MCF 10A (cell line): Measurements from ENCODE around the gene DYNC2H1. TPM values are rescaled to one million over a fixed set of nuclear protein-coding genes. Genes with fewer than 3 reads are reported as not detected.

Experiments
- BruUV-seq: library from RNA; stranded (reverse); fragments of 400-500 nt; replicated peaks from 2 replicates; lab custom pipeline; 2021; lab: Mats Ljungman, UMichigan
- CTCF ChIA-PET: fragments of 300-600 bp; sonication (Branson Sonifier 250); formaldehyde crosslinking; extraction: SDS; loops from one replicate; lab custom pipeline; 2021; ENCODE audit warnings: antibody characterized with exemption, inconsistent platforms; lab: Yijun Ruan, JAX
- POLR2A ChIA-PET: fragments of 300-600, 350-650 bp; sonication (Branson Sonifier 250); formaldehyde crosslinking; extraction: SDS; loops from one replicate; lab custom pipeline; 2020; ENCODE audit warnings: antibody characterized with exemption, inconsistent platforms; lab: Yijun Ruan, JAX
- DNase-seq: peaks from one replicate; pipeline ENCODE4 v3.0.0-alpha.2; 2018; ENCODE audit not compliant: unreplicated experiment
- H3K27ac Mint-ChIP-seq: one replicate; pipeline ENCODE4 v1.8.0; 2022; ENCODE audit warnings: mild to moderate bottlenecking, low read depth, mixed read lengths; ENCODE audit not compliant: unreplicated experiment
- H3K27me3 Mint-ChIP-seq: one replicate; pipeline ENCODE4 v1.8.0; 2022; ENCODE audit warnings: mixed read lengths; ENCODE audit not compliant: insufficient read depth, unreplicated experiment
- H3K36me3 Mint-ChIP-seq: one replicate; pipeline ENCODE4 v1.8.0; 2022; ENCODE audit warnings: mild to moderate bottlenecking, moderate library complexity, mixed read lengths; ENCODE audit not compliant: insufficient read depth, unreplicated experiment
- H3K4me1 Mint-ChIP-seq: one replicate; pipeline ENCODE4 v1.8.0; 2022; ENCODE audit warnings: mixed read lengths; ENCODE audit not compliant: insufficient read depth, unreplicated experiment
- H3K4me3 Mint-ChIP-seq: one replicate; pipeline ENCODE4 v1.8.0; 2022; ENCODE audit warnings: mild to moderate bottlenecking, moderate library complexity, mixed read lengths; ENCODE audit not compliant: unreplicated experiment
- H3K9me3 Mint-ChIP-seq: one replicate; pipeline ENCODE4 v1.8.0; 2022; ENCODE audit warnings: mixed read lengths; ENCODE audit not compliant: unreplicated experiment
- CTCF ChIP-seq: fragments of 200-600 bp; IDR thresholded peaks from one replicate; pipeline ENCODE4 v1.8.0; 2022; ENCODE audit warnings: antibody characterized with exemption, mild to moderate bottlenecking; ENCODE audit not compliant: unreplicated experiment
- intact Hi-C: fragments of 100-400 bp; cut with micrococcal nuclease; formaldehyde crosslinking; loops from 2 replicates; pipeline ENCODE4 v1.14.1; 2022
- total RNA-seq: library from RNA; stranded (reverse); gene quantifications from 2 replicates; pipeline ENCODE4 v1.2.3, GENCODE V29; 2022

Gene DYNC2H1
- total RNA-seq, 1 experiment from 2014 or later, result 23.0 TPM

- intact Hi-C loops, result no loop called here
- Mint-ChIP-seq H3K27me3 (no peaks in the 10 kb centered on the region), H3K36me3 (peaks cover 8% of the 10 kb centered on the region), H3K27ac (no peak overlapping the region), H3K9me3 (no peaks in the 10 kb centered on the region), H3K4me1 (no peaks in the 10 kb centered on the region), H3K4me3 (no peak overlapping the region)
- no peak for TF ChIP-seq CTCF
- ChIA-PET CTCF (interaction anchor here (1.3 kb wide), 1 partner anchor 11 kb away, joined by 4 read pairs; no protein-coding TSS in a partner anchor), POLR2A (interaction anchor here (0.9 kb wide), 1 partner anchor 38 kb away, joined by 3 read pairs; the partner anchor contains the start of gene DYNC2H1)
- DNase-seq, result no peak
- BruUV-seq, result no TSS peak
These were observed 38.4 kb downstream of the DYNC2H1 start for GRCh38 chr11:103147627-103148026.

- POLR2A ChIA-PET, result no interaction called here
These were observed 48.3 kb downstream of the DYNC2H1 start for GRCh38 chr11:103157542-103157941.

GRCh38 chr11:103164093-103164796 lies 55.0 kb downstream of the DYNC2H1 start:
- BruUV-seq, result no TSS peak

More at GRCh38 chr11:103157542-103157941, 48.3 kb downstream of the DYNC2H1 start:
- no peak for TF ChIP-seq CTCF
- H3K36me3 Mint-ChIP-seq, result peaks cover 41% of the 10 kb centered on the region
- intact Hi-C loops, result no loop called here
- H3K27ac Mint-ChIP-seq, result no peak overlapping the region
- H3K9me3 Mint-ChIP-seq, result no peaks in the 10 kb centered on the region
- no peaks in the 10 kb centered on the region for H3K27me3 Mint-ChIP-seq
- BruUV-seq, result no TSS peak
- no peak for DNase-seq
- H3K4me3 Mint-ChIP-seq, result no peak overlapping the region
- no peaks in the 10 kb centered on the region for H3K4me1 Mint-ChIP-seq
- CTCF ChIA-PET, result interaction anchor here (0.9 kb wide), 1 partner anchor 48 kb away, joined by 3 read pairs; the partner anchor contains the start of gene DYNC2H1

More at GRCh38 chr11:103164093-103164796, 55.0 kb downstream of the DYNC2H1 start:
- Mint-ChIP-seq H3K4me1 (no peaks in the 10 kb centered on the region), H3K4me3 (no peak overlapping the region), H3K9me3 (no peaks in the 10 kb centered on the region), H3K27me3 (no peaks in the 10 kb centered on the region), H3K36me3 (peaks cover 54% of the 10 kb centered on the region), H3K27ac (no peak overlapping the region)
- no peak for TF ChIP-seq CTCF
- ChIA-PET CTCF (interaction anchor here (0.7 kb wide), 1 partner anchor 55 kb away, joined by 3 read pairs; the partner anchor contains the start of gene DYNC2H1), POLR2A (no interaction called here)
- no peak for DNase-seq
- intact Hi-C loops, result no loop called here
